Measurements from ENCODE around the gene P2RX1. TPM values are rescaled to one million over a fixed set of nuclear protein-coding genes. Genes with fewer than 3 reads are reported as not detected.

P2RX1 gene
- total RNA-seq, 2 donors from 2014 or later: 1.6 to 2.3 TPM

DNA sequence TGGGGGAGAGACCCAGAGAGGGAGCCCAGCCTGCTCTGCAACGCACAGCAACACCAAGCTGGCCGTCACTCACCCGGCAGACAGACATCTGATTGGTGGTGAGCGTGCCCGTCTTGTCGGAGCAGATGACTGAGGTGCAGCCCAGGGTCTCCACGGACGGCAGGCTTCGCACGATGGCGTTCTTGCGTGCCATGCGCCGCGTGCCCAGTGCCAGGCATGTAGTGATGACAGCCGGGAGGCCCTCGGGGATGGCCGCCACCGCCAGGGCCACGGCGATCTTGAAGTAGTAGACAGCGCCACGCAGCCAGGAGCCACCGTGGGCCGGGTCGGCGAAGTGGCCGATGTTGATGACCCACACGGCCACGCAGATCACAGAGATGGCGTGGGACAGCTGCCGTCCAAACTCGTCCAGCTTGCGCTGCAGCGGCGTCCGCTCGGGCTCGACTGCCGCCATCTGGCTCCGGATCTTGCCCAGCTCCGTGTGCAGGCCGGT lies 31.1 kb upstream of the P2RX1 start:
- Mint-ChIP-seq H3K27ac (no peak overlapping the region), H3K36me3 (ENCODE audit: insufficient read depth in 2 of 2) (peaks cover 2 to 10% of the 10 kb centered on the region in 2 donors), H3K9me3 (no peaks in the 10 kb centered on the region), H3K4me1 (ENCODE audit: low read depth) (no peaks in the 10 kb centered on the region), H3K27me3 (ENCODE audit: low read depth) (no peaks in the 10 kb centered on the region), H3K4me3 (no peak overlapping the region)
- ATAC-seq (replicated peaks in 1 of 2): no peak
- DNase-seq: no peak

- no peak for DNase-seq
- Mint-ChIP-seq H3K4me3 (no peak overlapping the region), H3K27ac (no peak overlapping the region), H3K36me3 (ENCODE audit: insufficient read depth in 2 of 2) (peaks cover 2 to 10% of the 10 kb centered on the region in 2 donors), H3K27me3 (ENCODE audit: low read depth) (no peaks in the 10 kb centered on the region), H3K4me1 (ENCODE audit: low read depth) (no peaks in the 10 kb centered on the region), H3K9me3 (no peaks in the 10 kb centered on the region)
- no peak for ATAC-seq (replicated peaks in 1 of 2)
These were observed 30.5 kb upstream of the P2RX1 start for GRCh38 chr17:3946711-3947235.

- Mint-ChIP-seq H3K27ac (no peak overlapping the region), H3K4me3 (no peak overlapping the region)
- ATAC-seq (replicated peaks in 1 of 2): peak; percentile 57 to 63
These were observed 28.5 kb upstream of the P2RX1 start for GRCh38 chr17:3944485-3945388.

DNA sequence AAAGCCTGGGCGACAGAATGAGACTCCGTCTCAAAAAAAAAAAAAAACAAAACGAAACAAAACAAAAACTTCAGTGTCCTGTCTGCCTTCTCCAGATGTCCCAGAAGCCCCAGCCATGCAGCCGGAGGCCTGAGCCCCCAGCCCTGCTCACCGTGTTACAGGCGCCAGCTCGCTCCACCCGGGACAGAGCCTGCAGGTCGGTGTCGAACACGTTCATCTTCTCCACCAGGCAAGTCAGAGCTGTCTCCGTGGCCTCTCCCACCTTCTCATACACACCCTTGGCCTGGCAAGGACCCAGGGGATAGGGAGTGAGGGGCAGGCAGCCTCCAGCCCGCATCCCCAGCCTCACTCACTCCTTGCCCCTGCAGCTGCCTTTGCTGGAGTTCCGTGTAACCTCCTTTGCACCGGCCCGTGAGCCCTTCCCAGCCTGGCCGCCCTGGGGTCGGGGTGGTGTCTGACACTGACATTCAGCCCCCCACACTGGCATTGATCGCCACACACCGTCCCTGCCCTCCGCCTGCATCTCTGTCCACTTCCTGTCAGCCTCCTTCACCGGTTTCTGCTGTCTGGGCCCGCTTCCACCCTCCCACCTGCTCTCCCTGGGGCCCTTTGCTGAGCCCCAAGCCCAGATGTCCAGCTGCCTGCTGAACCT lies 27.1 kb upstream of the P2RX1 start:
- H3K4me1 Mint-ChIP-seq (ENCODE audit: low read depth): no peaks in the 10 kb centered on the region
- peaks cover 5 to 18% of the 10 kb centered on the region in 2 donors for H3K36me3 Mint-ChIP-seq (ENCODE audit: insufficient read depth in 2 of 2)
- no peaks in the 10 kb centered on the region for H3K27me3 Mint-ChIP-seq (ENCODE audit: low read depth)
- H3K27ac Mint-ChIP-seq: no peak overlapping the region
- no peaks in the 10 kb centered on the region for H3K9me3 Mint-ChIP-seq
- ATAC-seq (replicated peaks in 1 of 2): no peak
- H3K4me3 Mint-ChIP-seq: no peak overlapping the region
- no peak for DNase-seq

More at GRCh38 chr17:3944485-3945388, 28.5 kb upstream of the P2RX1 start:
- DNase-seq: peak; percentile 21 to 61
- H3K27me3 Mint-ChIP-seq (ENCODE audit: low read depth): no peaks in the 10 kb centered on the region
- H3K4me1 Mint-ChIP-seq (ENCODE audit: low read depth): no peaks in the 10 kb centered on the region
- H3K36me3 Mint-ChIP-seq (ENCODE audit: insufficient read depth in 2 of 2): peaks cover 2 to 16% of the 10 kb centered on the region in 2 donors
- H3K9me3 Mint-ChIP-seq: no peaks in the 10 kb centered on the region

DNA sequence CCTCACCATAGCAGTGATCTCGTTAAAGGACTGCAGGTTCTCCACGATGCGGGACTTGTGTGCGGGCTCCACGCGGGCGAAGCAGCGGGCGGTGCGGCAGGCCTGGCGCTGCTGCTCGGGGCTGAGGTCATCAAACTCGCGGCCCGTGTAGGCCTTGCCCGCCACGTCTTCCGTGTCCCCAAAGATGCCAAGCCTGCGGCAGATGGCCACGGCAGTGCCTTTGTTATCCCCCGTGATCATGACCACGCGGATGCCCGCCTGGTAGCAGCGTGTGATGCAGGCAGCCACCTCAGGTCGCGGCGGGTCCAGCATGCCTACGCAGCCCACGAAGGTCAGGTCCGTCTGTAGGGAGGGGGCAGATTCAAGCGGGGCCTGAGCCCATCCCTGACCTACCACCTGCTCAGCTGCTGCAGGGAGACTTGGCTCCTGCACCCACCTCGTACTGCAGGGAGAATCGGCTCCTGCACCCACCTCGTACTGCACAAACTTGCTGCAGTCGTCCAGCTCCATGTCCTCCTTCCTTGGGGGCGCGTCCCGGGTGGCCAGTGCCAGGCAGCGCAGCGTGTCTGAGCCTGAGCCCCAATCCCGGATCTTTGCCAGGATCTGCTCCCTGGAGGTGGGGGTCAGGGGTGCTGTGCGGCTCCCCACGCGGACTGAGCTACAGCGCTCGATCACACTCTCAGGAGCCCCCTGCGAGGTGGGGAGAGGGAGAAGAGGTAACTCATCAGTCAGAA lies 24.9 kb upstream of the P2RX1 start:
- H3K4me1 Mint-ChIP-seq (ENCODE audit: low read depth): no peaks in the 10 kb centered on the region
- no peaks in the 10 kb centered on the region for H3K27me3 Mint-ChIP-seq (ENCODE audit: low read depth)
- no peaks in the 10 kb centered on the region for H3K9me3 Mint-ChIP-seq
- ATAC-seq (replicated peaks in 1 of 2) (no peak), DNase-seq (no peak)
- H3K4me3 Mint-ChIP-seq: no peak overlapping the region
- H3K27ac Mint-ChIP-seq: no peak overlapping the region
- H3K36me3 Mint-ChIP-seq (ENCODE audit: insufficient read depth in 2 of 2): peaks cover 9 to 25% of the 10 kb centered on the region in 2 donors

- no peak for DNase-seq
- Mint-ChIP-seq H3K27me3 (ENCODE audit: low read depth) (no peaks in the 10 kb centered on the region), H3K4me1 (ENCODE audit: low read depth) (no peaks in the 10 kb centered on the region), H3K4me3 (no peak overlapping the region), H3K27ac (no peak overlapping the region), H3K36me3 (ENCODE audit: insufficient read depth in 2 of 2) (peaks cover 7 to 25% of the 10 kb centered on the region in 2 donors), H3K9me3 (no peaks in the 10 kb centered on the region)
- ATAC-seq (replicated peaks in 1 of 2): no peak
These were observed 21.1 kb upstream of the P2RX1 start for GRCh38 chr17:3937359-3937758.

DNA sequence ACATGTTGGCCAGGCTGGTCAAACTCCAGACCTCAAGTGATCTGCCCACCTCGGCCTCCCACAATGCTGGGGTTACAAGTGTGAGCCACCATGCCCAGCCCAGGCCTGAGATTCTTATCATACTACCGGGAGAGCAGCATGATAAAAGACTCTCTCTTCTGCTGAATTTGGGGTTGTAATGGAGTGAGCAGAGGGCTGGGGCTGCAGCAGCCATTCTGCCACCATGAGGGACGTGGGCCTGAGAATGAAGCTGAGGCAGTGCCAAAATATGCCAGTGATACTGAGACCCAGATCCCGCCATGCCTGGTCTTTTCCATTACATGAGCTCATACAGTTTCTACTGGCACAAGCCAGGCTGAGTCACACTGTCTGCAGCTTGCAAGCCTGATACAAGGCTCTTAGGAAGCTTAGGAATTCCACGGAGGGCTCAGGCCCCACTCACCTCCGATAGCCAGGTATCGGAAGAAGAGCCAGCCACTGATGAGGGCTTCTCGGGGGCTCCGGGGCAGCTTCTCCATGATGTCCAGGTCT lies 19.6 kb upstream of the P2RX1 start:
- Mint-ChIP-seq H3K27me3 (ENCODE audit: low read depth) (no peaks in the 10 kb centered on the region), H3K4me1 (ENCODE audit: low read depth) (no peaks in the 10 kb centered on the region), H3K27ac (no peak overlapping the region), H3K9me3 (no peaks in the 10 kb centered on the region), H3K4me3 (no peak overlapping the region), H3K36me3 (ENCODE audit: insufficient read depth in 2 of 2) (peaks cover 7 to 21% of the 10 kb centered on the region in 2 donors)
- ATAC-seq (replicated peaks in 1 of 2) (no peak), DNase-seq (no peak)

- H3K4me3 Mint-ChIP-seq: no peak overlapping the region
- H3K27me3 Mint-ChIP-seq (ENCODE audit: low read depth): no peaks in the 10 kb centered on the region
- ATAC-seq (replicated peaks in 1 of 2) (peak; percentile 57 to 61), DNase-seq (no peak)
- H3K4me1 Mint-ChIP-seq (ENCODE audit: low read depth): no peaks in the 10 kb centered on the region
- H3K27ac Mint-ChIP-seq: no peak overlapping the region
- H3K9me3 Mint-ChIP-seq: no peaks in the 10 kb centered on the region
- peaks cover 7 to 21% of the 10 kb centered on the region in 2 donors for H3K36me3 Mint-ChIP-seq (ENCODE audit: insufficient read depth in 2 of 2)
These were observed 18.9 kb upstream of the P2RX1 start for GRCh38 chr17:3935140-3935542.

GRCh38 chr17:3929764-3930163 lies 13.5 kb upstream of the P2RX1 start:
- DNase-seq: no peak
- Mint-ChIP-seq H3K27ac (peak overlapping the region; percentile 60), H3K9me3 (no peaks in the 10 kb centered on the region), H3K27me3 (ENCODE audit: low read depth) (no peaks in the 10 kb centered on the region), H3K4me1 (ENCODE audit: low read depth) (no peaks in the 10 kb centered on the region), H3K4me3 (no peak overlapping the region), H3K36me3 (ENCODE audit: insufficient read depth in 2 of 2) (peaks cover 0 to 4% of the 10 kb centered on the region in 2 donors)
- ATAC-seq (replicated peaks in 1 of 2): no peak

GRCh38 chr17:3929181-3929580 lies 12.9 kb upstream of the P2RX1 start:
- Mint-ChIP-seq H3K36me3 (ENCODE audit: insufficient read depth in 2 of 2) (peaks cover 0 to 3% of the 10 kb centered on the region in 2 donors), H3K27ac (no peak overlapping the region), H3K4me3 (no peak overlapping the region), H3K4me1 (ENCODE audit: low read depth) (no peaks in the 10 kb centered on the region), H3K9me3 (no peaks in the 10 kb centered on the region), H3K27me3 (ENCODE audit: low read depth) (no peaks in the 10 kb centered on the region)
- ATAC-seq (replicated peaks in 1 of 2) (no peak), DNase-seq (no peak)

DNA sequence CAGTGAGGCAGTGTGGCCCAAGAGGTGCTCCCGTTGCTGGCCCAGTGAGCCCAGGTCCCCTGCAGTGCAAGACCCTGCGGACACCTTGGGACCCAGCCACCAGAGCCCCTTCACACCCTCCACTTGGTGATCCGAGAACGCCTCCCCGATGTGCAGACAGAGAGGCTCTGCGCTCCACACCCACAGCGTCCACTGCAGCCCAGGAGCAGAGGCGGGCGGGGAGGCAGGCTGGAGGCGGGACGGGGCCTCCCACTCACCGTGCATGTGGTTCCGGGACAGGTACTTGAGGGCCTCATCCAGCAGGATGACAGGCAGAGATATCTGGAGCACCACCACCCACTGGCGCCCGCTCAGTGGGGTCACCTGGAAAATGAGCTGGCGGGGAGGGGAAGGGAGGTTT lies 12.1 kb upstream of the P2RX1 start:
- Mint-ChIP-seq H3K27me3 (ENCODE audit: low read depth) (no peaks in the 10 kb centered on the region), H3K4me1 (ENCODE audit: low read depth) (no peaks in the 10 kb centered on the region), H3K4me3 (no peak overlapping the region), H3K36me3 (ENCODE audit: insufficient read depth in 2 of 2) (peaks cover 0 to 3% of the 10 kb centered on the region in 2 donors), H3K27ac (no peak overlapping the region), H3K9me3 (no peaks in the 10 kb centered on the region)
- ATAC-seq (replicated peaks in 1 of 2) (no peak), DNase-seq (no peak)

DNA sequence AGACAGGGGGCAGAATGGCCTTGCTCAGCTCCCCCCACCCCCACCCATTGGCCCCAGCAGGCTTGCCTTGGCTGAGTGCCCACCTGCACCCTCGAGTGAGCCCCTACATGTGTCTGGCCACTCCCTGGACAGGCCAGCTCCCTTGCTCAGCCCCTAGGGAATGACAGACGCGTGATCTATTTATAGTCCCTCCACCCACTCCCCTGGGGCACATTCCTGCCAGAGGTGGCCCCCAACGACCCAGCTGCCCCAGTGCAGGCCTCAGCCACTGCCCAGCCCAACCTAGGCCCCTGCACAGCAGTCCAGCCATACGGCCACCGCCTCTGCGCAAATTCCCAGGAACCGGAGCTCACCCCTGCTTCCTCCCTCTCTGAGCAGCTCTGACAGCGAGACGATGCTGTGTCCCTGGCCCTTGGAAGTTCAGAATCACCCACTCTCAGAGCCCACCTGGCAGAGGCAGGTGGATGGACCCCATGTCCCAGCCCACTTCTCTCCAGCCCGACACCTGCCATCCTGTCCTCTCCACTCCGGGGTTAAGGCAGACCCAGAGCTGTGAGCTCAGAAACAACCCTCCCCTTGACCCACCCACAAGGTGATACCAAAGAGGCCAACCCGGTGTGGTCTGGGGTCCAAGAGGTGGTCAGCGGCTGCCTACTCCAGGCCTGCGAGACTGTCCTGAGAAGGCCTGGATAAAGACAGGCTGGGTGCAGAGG lies 11.5 kb upstream of the P2RX1 start:
- no peak for DNase-seq
- no peak for ATAC-seq (replicated peaks in 1 of 2)
- Mint-ChIP-seq H3K36me3 (ENCODE audit: insufficient read depth in 2 of 2) (peaks cover 0 to 3% of the 10 kb centered on the region in 2 donors), H3K27ac (no peak overlapping the region), H3K9me3 (no peaks in the 10 kb centered on the region), H3K4me1 (ENCODE audit: low read depth) (no peaks in the 10 kb centered on the region), H3K4me3 (no peak overlapping the region), H3K27me3 (ENCODE audit: low read depth) (no peaks in the 10 kb centered on the region)

Data from activated T-cell treated with anti-CD3 and anti-CD28 coated beads, Interleukin-2, amount 50 U/mL, for 72 hours (primary cell).